Astrocyte (in vitro differentiated cells and primary cell): ENCODE data around the gene FAT4.

Source experiments
- EZH2 ChIP-seq: IDR thresholded peaks from 2 replicates; pipeline ENCODE4 v1.6.1; 2012; ENCODE audit warnings: mild to moderate bottlenecking, low read length, inconsistent platforms; ENCODE audit not compliant: insufficient read depth
- TF ChIP-seq, protein P1 (sequence below): IDR thresholded peaks from 2 replicates; pipeline ENCODE4 v1.5.1; 2011; ENCODE audit warnings: low read depth, mild to moderate bottlenecking, inconsistent platforms, low read length, moderate library complexity; ENCODE audit not compliant: insufficient read depth

GRCh38 chr4:125358453-125358852 is 43.7 kb downstream of the FAT4 start:
- TF ChIP-seq, protein P1, sequence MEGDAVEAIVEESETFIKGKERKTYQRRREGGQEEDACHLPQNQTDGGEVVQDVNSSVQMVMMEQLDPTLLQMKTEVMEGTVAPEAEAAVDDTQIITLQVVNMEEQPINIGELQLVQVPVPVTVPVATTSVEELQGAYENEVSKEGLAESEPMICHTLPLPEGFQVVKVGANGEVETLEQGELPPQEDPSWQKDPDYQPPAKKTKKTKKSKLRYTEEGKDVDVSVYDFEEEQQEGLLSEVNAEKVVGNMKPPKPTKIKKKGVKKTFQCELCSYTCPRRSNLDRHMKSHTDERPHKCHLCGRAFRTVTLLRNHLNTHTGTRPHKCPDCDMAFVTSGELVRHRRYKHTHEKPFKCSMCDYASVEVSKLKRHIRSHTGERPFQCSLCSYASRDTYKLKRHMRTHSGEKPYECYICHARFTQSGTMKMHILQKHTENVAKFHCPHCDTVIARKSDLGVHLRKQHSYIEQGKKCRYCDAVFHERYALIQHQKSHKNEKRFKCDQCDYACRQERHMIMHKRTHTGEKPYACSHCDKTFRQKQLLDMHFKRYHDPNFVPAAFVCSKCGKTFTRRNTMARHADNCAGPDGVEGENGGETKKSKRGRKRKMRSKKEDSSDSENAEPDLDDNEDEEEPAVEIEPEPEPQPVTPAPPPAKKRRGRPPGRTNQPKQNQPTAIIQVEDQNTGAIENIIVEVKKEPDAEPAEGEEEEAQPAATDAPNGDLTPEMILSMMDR: no peak
- TF ChIP-seq EZH2: no peak
